Suprapubic skin (tissue), 4 donors: ENCODE data around the gene EIPR1. TPM values are rescaled to one million over a fixed set of nuclear protein-coding genes. Genes with fewer than 3 reads are reported as not detected.

Source experiments
- DNase-seq, 2 donors: peaks; one replicate each; pipeline ENCODE4 v3.0.0-alpha.2; 2019; ENCODE audit warnings: low spot score in 2 of 2
- H3K27ac ChIP-seq: fragments of 200-600 bp; sonication (generic); one replicate; pipeline ENCODE4 v1.5.1; 2019
- H3K27me3 ChIP-seq: fragments of 200-600 bp; sonication (generic); one replicate; pipeline ENCODE4 v1.5.1; 2019
- H3K36me3 ChIP-seq: fragments of 200-600 bp; sonication (generic); one replicate; pipeline ENCODE4 v1.5.1; 2019
- H3K4me1 ChIP-seq: fragments of 200-600 bp; sonication (generic); one replicate; pipeline ENCODE4 v1.5.1; 2019
- H3K4me3 ChIP-seq: fragments of 200-600 bp; sonication (generic); one replicate; pipeline ENCODE4 v1.5.1; 2019; ENCODE audit warnings: mild to moderate bottlenecking
- H3K9me3 ChIP-seq: fragments of 200-600 bp; sonication (generic); one replicate; pipeline ENCODE4 v1.5.1; 2019
- EP300 ChIP-seq: sonication (generic); formaldehyde crosslinking; IDR thresholded peaks from one replicate; pipeline ENCODE4 v1.6.1; 2017; ENCODE audit warnings: antibody characterized with exemption
- POLR2A ChIP-seq, 2 donors: fragments of 450-650 bp; IDR thresholded peaks; one replicate each; pipeline ENCODE4 v1.6.1; 2017; ENCODE audit warnings: antibody characterized with exemption in 2 of 2, mild to moderate bottlenecking in 2 of 2, moderate library complexity in 2 of 2
- POLR2AphosphoS5 ChIP-seq, 3 donors: sonication (generic); formaldehyde crosslinking; IDR thresholded peaks; one replicate each; pipeline ENCODE4 v1.6.1; 2017; ENCODE audit warnings: antibody characterized with exemption in 3 of 3
- WGBS: methylation state at CpG from one replicate; pipeline ENCODE4 v1.1.5; 2018; 5-methylcytosine and 5-hydroxymethylcytosine counted together
- total RNA-seq, 4 donors: library from RNA; depleted of rRNA; stranded (reverse); fragments of >200 nt; gene quantifications; one replicate each; pipeline ENCODE4 v1.1.0, GENCODE V29; 2016
- TF ChIP-seq, protein P1 (sequence below), 2 donors: fragments of 200-600 bp in 1 of 2; fragments of 450-650 bp in 1 of 2; sonication (generic) in 1 of 2; IDR thresholded peaks; one replicate each; pipeline ENCODE4 v1.5.1; 2016 to 2019; ENCODE audit warnings: antibody characterized with exemption in 2 of 2, mild to moderate bottlenecking in 1 of 2, moderate library complexity in 1 of 2

EIPR1 gene
- total RNA-seq, 4 donors from 2014 or later = 29.0 to 37.5 (median 30.7) TPM

DNA sequence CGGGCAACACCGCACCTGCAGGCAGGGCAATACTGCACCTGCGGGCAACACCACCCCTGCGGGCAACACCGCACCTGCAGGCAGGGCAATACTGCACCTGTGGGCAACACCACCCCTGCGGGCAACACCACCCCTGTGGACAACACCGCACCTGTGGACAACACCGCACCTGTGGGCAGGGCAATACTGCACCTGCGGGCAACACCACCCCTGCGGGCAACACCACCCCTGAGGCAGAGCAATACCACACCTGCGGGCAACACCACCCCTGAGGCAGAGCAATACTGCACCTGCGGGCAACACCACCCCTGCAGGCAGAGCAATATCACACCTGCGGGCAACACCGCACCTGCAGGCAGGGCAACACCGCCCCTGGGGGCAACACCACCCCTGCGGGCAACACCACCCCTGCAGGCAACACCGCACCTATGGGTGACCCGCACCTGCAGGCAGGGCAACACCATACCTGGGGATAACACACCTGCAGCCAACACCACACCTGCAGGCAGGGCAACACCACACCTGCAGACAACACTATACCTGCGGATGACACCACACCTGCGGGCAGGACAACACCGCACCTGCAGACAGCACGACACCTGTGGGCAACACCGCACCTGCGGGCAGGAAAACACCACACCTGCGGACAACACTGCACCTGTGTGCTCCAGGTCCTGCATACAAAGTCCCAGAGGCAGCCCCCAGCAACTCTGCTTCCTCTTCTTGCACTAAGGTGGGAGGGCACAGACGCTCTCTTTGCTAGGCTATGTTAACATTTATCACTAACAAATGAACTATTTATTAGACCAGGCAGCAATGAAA, 57.7 kb downstream of the EIPR1 start:
- 92% methylated on average over 8 of the region's 26 CpGs for WGBS
- H3K27ac ChIP-seq = no peak overlapping the region
- TF ChIP-seq EP300 = no peak
- TF ChIP-seq POLR2A (IDR thresholded peaks at IDR 0.05) = no peak
- TF ChIP-seq POLR2AphosphoS5 (IDR thresholded peaks at IDR 0.05) = no peak
- TF ChIP-seq, protein P1, sequence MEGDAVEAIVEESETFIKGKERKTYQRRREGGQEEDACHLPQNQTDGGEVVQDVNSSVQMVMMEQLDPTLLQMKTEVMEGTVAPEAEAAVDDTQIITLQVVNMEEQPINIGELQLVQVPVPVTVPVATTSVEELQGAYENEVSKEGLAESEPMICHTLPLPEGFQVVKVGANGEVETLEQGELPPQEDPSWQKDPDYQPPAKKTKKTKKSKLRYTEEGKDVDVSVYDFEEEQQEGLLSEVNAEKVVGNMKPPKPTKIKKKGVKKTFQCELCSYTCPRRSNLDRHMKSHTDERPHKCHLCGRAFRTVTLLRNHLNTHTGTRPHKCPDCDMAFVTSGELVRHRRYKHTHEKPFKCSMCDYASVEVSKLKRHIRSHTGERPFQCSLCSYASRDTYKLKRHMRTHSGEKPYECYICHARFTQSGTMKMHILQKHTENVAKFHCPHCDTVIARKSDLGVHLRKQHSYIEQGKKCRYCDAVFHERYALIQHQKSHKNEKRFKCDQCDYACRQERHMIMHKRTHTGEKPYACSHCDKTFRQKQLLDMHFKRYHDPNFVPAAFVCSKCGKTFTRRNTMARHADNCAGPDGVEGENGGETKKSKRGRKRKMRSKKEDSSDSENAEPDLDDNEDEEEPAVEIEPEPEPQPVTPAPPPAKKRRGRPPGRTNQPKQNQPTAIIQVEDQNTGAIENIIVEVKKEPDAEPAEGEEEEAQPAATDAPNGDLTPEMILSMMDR (IDR thresholded peaks at IDR 0.05) = no peak
- peak in 1 of 2 donors; percentile 63 for DNase-seq
- no peaks in the 10 kb centered on the region for H3K27me3 ChIP-seq
- no peaks in the 10 kb centered on the region for H3K4me1 ChIP-seq
- H3K9me3 ChIP-seq = no peaks in the 10 kb centered on the region
- H3K4me3 ChIP-seq = no peak overlapping the region
- peaks cover 3% of the 10 kb centered on the region for H3K36me3 ChIP-seq

DNA sequence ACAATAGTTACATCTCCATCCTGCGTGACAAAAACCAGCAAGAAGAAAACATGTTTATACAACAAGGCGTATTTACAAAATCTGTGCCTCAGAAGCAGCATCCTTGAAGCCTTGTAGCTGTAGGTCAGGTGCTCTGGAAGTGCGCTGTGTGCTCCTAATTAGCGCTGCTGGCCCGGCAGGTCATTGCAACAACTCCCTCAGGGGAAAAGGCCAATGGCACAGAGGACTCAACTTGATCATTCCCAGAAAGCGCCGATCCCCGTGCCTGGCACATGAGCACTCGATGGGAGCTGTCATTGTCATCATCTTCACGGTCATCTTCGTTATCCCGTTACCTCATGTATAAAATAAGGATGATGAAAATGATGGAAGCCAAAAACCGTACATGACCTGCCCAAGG, 58.5 kb downstream of the EIPR1 start:
- no peaks in the 10 kb centered on the region for H3K9me3 ChIP-seq
- no peaks in the 10 kb centered on the region for H3K27me3 ChIP-seq
- H3K27ac ChIP-seq = no peak overlapping the region
- H3K4me3 ChIP-seq = no peak overlapping the region
- TF ChIP-seq POLR2AphosphoS5 (IDR thresholded peaks at IDR 0.05) (no peak), POLR2A (IDR thresholded peaks at IDR 0.05) (no peak), EP300 (no peak)
- TF ChIP-seq, protein P1 (IDR thresholded peaks at IDR 0.05) = no peak
- DNase-seq = peak in 1 of 2 donors; percentile 69
- no peaks in the 10 kb centered on the region for H3K36me3 ChIP-seq
- WGBS = 95% methylated on average over 12 of the region's 13 CpGs
- no peaks in the 10 kb centered on the region for H3K4me1 ChIP-seq

DNA sequence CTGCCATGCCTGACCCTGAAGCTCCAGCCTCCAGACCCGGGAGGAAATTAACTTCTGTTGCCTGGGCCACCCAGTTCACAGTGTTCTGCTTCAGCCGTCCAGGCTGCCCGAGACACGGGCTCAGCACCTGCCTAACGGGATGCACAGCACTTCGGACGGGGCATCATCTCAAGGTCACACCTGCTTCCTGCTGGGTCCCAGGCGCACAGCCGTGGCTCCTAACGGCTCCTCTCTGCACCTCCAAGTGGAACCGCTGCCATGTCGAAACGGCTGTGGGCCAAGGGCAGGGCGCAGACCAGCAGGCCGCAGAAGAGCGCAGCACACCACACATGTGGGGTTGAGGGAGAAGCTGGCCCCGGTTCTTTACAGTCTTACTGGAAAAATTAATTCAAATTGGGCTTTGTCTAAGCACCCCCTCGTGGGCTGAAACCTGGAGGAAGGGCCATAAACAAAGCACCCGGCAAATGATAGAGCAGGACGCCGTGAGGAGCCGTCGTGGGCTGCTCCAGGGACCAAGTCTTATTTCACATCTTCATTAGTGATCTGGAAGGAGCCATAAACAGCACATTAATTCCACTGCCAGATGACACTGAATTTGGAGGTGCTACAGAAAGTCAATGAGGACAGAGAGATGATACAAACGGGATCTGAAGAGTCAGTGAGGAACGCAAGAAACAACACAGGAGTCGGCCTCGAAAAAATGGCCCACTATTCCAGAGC, 59.6 kb downstream of the EIPR1 start:
- Histone ChIP-seq H3K36me3 (no peaks in the 10 kb centered on the region), H3K4me1 (no peaks in the 10 kb centered on the region), H3K27ac (no peak overlapping the region), H3K27me3 (no peaks in the 10 kb centered on the region), H3K9me3 (no peaks in the 10 kb centered on the region), H3K4me3 (no peak overlapping the region)
- DNase-seq = peak in 1 of 2 donors; percentile 61
- WGBS = 85% methylated on average over 15 of the region's 27 CpGs
- TF ChIP-seq EP300 (no peak), POLR2AphosphoS5 (IDR thresholded peaks at IDR 0.05) (no peak), POLR2A (IDR thresholded peaks at IDR 0.05) (no peak)
- TF ChIP-seq, protein P1 (IDR thresholded peaks at IDR 0.05) = no peak

GRCh38 chr2:3317277-3317685, 60.3 kb downstream of the EIPR1 start:
- no peaks in the 10 kb centered on the region for H3K9me3 ChIP-seq
- WGBS = 88% methylated on average over 21 of the region's 21 CpGs
- TF ChIP-seq, protein P1 (IDR thresholded peaks at IDR 0.05) = no peak
- no peak for TF ChIP-seq POLR2AphosphoS5 (IDR thresholded peaks at IDR 0.05)
- TF ChIP-seq POLR2A (IDR thresholded peaks at IDR 0.05) = no peak
- no peak for TF ChIP-seq EP300
- H3K27ac ChIP-seq = no peak overlapping the region
- H3K4me3 ChIP-seq = no peak overlapping the region
- H3K36me3 ChIP-seq = no peaks in the 10 kb centered on the region
- no peaks in the 10 kb centered on the region for H3K27me3 ChIP-seq
- H3K4me1 ChIP-seq = no peaks in the 10 kb centered on the region
- DNase-seq = no peak
